ENCODE data around the gene PID1. TPM values are rescaled to one million over a fixed set of nuclear protein-coding genes. Genes with fewer than 3 reads are reported as not detected.
"Not testable (repeated sequence)": the region's sequence is repeated elsewhere in the genome, so short reads cannot be mapped to it uniquely, and the experiment has no call there.

Gene PID1
- total and polyA plus RNA-seq, 12 donors = 4.5 to 81.9 (median 47.0) TPM

GRCh38 chr2:229196448-229196847 is 74.6 kb downstream of the PID1 start:
- TF ChIP-seq POLR2A (IDR thresholded peaks at IDR 0.05) (no peak), CTCF (IDR thresholded peaks at IDR 0.05) (no peak)
- intact Hi-C loops (cut with DNase I) = no loop called here
- no peak for DNase-seq
- no peaks in the 10 kb centered on the region for H3K36me3 ChIP-seq (replicated peaks in 1 of 2)
- no peaks in the 10 kb centered on the region for H3K4me1 ChIP-seq (replicated peaks in 1 of 2)
- H3K4me3 ChIP-seq = no peak overlapping the region
- H3K27ac ChIP-seq = no peak overlapping the region
- H3K27me3 ChIP-seq = no peaks in the 10 kb centered on the region
- H3K9me3 ChIP-seq (replicated peaks in 1 of 3) = no peaks in the 10 kb centered on the region
- WGBS, 4 donors = 84 to 93% (median 88%) methylated on average over 2 of the region's 2 CpGs

- Histone ChIP-seq H3K4me1 (replicated peaks in 1 of 2) (no peaks in the 10 kb centered on the region), H3K36me3 (replicated peaks in 1 of 2) (no peaks in the 10 kb centered on the region), H3K4me3 (no peak overlapping the region), H3K27me3 (no peaks in the 10 kb centered on the region), H3K9me3 (replicated peaks in 1 of 3) (no peaks in the 10 kb centered on the region), H3K27ac (no peak overlapping the region)
- DNase-seq = no peak
- TF ChIP-seq CTCF (IDR thresholded peaks at IDR 0.05) = no peak
- no peak for TF ChIP-seq POLR2A (IDR thresholded peaks at IDR 0.05)
- intact Hi-C loops (cut with DNase I) = no loop called here
- 87 to 100% (median 96%) methylated on average over 1 of the region's 1 CpG for WGBS, 4 donors
Measured at GRCh38 chr2:229195346-229195947, 75.6 kb downstream of the PID1 start.

GRCh38 chr2:229193281-229193680 is 77.8 kb downstream of the PID1 start:
- no peak for DNase-seq
- WGBS, 4 donors = 79 to 88% (median 83%) methylated on average over 3 of the region's 3 CpGs
- Histone ChIP-seq H3K9me3 (replicated peaks in 1 of 3) (no peaks in the 10 kb centered on the region), H3K27me3 (no peaks in the 10 kb centered on the region), H3K36me3 (replicated peaks in 1 of 2) (no peaks in the 10 kb centered on the region), H3K4me3 (no peak overlapping the region), H3K4me1 (replicated peaks in 1 of 2) (no peaks in the 10 kb centered on the region), H3K27ac (no peak overlapping the region)
- TF ChIP-seq CTCF (IDR thresholded peaks at IDR 0.05) (no peak), POLR2A (IDR thresholded peaks at IDR 0.05) (no peak)
- intact Hi-C loops (cut with DNase I) = no loop called here

GRCh38 chr2:229191413-229191812 is 79.7 kb downstream of the PID1 start:
- TF ChIP-seq CTCF (IDR thresholded peaks at IDR 0.05) (no peak), POLR2A (IDR thresholded peaks at IDR 0.05) (no peak)
- no peak for DNase-seq
- Histone ChIP-seq H3K36me3 (replicated peaks in 1 of 2) (no peaks in the 10 kb centered on the region), H3K4me1 (replicated peaks in 1 of 2) (no peaks in the 10 kb centered on the region), H3K4me3 (no peak overlapping the region), H3K9me3 (replicated peaks in 1 of 3) (no peaks in the 10 kb centered on the region), H3K27me3 (no peaks in the 10 kb centered on the region), H3K27ac (no peak overlapping the region)
- WGBS, 4 donors = 82 to 100% (median 90%) methylated on average over 1 of the region's 1 CpG
- intact Hi-C loops (cut with DNase I) = no loop called here

- H3K36me3 ChIP-seq (replicated peaks in 1 of 2); intact Hi-C loops (cut with DNase I); H3K9me3 ChIP-seq (replicated peaks in 1 of 3); H3K4me1 ChIP-seq (replicated peaks in 1 of 2); H3K27ac ChIP-seq; DNase-seq; H3K27me3 ChIP-seq; H3K4me3 ChIP-seq: not testable (repeated sequence)
- WGBS, 4 donors = 70 to 79% (median 72%) methylated on average over 4 of the region's 4 CpGs
Measured at GRCh38 chr2:229187123-229187522, 84.0 kb downstream of the PID1 start.
